Measurements from ENCODE around the gene SRRM2.

Gene SRRM2

GRCh38 chr16:2808181-2808580 is 55.7 kb downstream of the SRRM2 start:
- DNase-seq: no peak
- in situ Hi-C loops (cut with HindIII; ENCODE audit: low pct_ligation_motif_present, low pct_unique_long_range_greater_than_20kb, low sequenced_read_pairs): no loop called here

- DNase-seq: no peak
- in situ Hi-C loops (cut with HindIII; ENCODE audit: low pct_ligation_motif_present, low pct_unique_long_range_greater_than_20kb, low sequenced_read_pairs): no loop called here
Measured at GRCh38 chr16:2809149-2809760, 56.8 kb downstream of the SRRM2 start.

- in situ Hi-C loops (cut with HindIII; ENCODE audit: low pct_ligation_motif_present, low pct_unique_long_range_greater_than_20kb, low sequenced_read_pairs): no loop called here
- no peak for DNase-seq
Measured at GRCh38 chr16:2810651-2811050, 58.2 kb downstream of the SRRM2 start.

GRCh38 chr16:2811703-2812471 is 59.4 kb downstream of the SRRM2 start:
- in situ Hi-C loops (cut with HindIII; ENCODE audit: low pct_ligation_motif_present, low pct_unique_long_range_greater_than_20kb, low sequenced_read_pairs): no loop called here
- no peak for DNase-seq

GRCh38 chr16:2813771-2814221 is 61.4 kb downstream of the SRRM2 start:
- no peak for DNase-seq
- in situ Hi-C loops (cut with HindIII; ENCODE audit: low pct_ligation_motif_present, low pct_unique_long_range_greater_than_20kb, low sequenced_read_pairs): no loop called here

- in situ Hi-C loops (cut with HindIII; ENCODE audit: low pct_ligation_motif_present, low pct_unique_long_range_greater_than_20kb, low sequenced_read_pairs): no loop called here
- DNase-seq: no peak
Measured at GRCh38 chr16:2814551-2815298, 62.3 kb downstream of the SRRM2 start.

- in situ Hi-C loops (cut with HindIII; ENCODE audit: low pct_ligation_motif_present, low pct_unique_long_range_greater_than_20kb, low sequenced_read_pairs): no loop called here
- DNase-seq: no peak
Measured at GRCh38 chr16:2815299-2815771, 62.9 kb downstream of the SRRM2 start.

- no peak for DNase-seq
Measured at GRCh38 chr16:2816751-2817339, 64.4 kb downstream of the SRRM2 start, which contains the start of gene PRSS21. Gene PRSS21, plus strand, starts transcription at chr16:2817237. Its CDS starts 32 bp downstream, at chr16:2817269.

GRCh38 chr16:2817340-2818271 is 65.2 kb downstream of the SRRM2 start:
- DNase-seq: no peak
- in situ Hi-C loops (cut with HindIII; ENCODE audit: low pct_ligation_motif_present, low pct_unique_long_range_greater_than_20kb, low sequenced_read_pairs): no loop called here

More at GRCh38 chr16:2816751-2817339, 64.4 kb downstream of the SRRM2 start, which contains the start of gene PRSS21:
- in situ Hi-C loops (cut with HindIII; ENCODE audit: low pct_ligation_motif_present, low pct_unique_long_range_greater_than_20kb, low sequenced_read_pairs): no loop called here

GRCh38 chr16:2818272-2818876 is 65.9 kb downstream of the SRRM2 start:
- no peak for DNase-seq
- in situ Hi-C loops (cut with HindIII; ENCODE audit: low pct_ligation_motif_present, low pct_unique_long_range_greater_than_20kb, low sequenced_read_pairs): no loop called here

GRCh38 chr16:2819179-2819938 is 66.9 kb downstream of the SRRM2 start:
- in situ Hi-C loops (cut with HindIII; ENCODE audit: low pct_ligation_motif_present, low pct_unique_long_range_greater_than_20kb, low sequenced_read_pairs): no loop called here
- DNase-seq: no peak

- DNase-seq: no peak
- in situ Hi-C loops (cut with HindIII; ENCODE audit: low pct_ligation_motif_present, low pct_unique_long_range_greater_than_20kb, low sequenced_read_pairs): no loop called here
Measured at GRCh38 chr16:2819939-2820835, 67.7 kb downstream of the SRRM2 start.
